ENCODE results near the gene RHBDL3.
A peak's percentile ranks its signal among the peaks of the same experiment; 100 is the strongest.
"Not testable (repeated sequence)": the region's sequence is repeated elsewhere in the genome, so short reads cannot be mapped to it uniquely, and the experiment has no call there.

The RHBDL3 gene

DNA sequence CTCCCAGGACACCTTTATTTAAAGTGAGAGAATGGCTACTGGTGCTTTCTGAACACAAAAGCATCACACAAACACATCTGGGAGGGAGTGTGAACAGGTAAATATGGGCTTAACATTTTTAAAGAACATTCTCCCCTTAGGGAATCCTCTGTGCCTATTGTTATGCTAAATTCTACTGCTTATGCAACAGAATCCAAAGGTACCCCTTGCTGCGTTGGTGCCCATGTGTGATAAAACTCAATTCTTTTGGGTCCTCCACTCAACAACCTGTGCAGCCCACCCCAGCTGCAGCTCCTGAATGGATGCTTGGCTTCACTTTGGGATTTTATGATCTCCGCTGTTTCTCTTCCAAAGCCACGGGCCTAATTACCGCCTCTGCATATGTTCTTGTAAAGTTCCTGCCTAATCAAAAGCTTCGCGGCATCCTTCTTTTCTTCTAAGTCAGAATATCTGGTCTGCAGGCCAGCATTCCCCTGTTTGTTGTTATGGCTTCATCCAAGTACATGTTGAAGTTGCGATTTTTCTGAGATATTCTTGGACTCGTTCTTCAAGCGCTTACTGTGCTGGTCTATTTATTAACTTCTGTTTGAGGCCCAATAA lies 23.9 kb downstream of the RHBDL3 start:
- DNase-seq (ENCODE audit: low spot score), result no peak

GRCh38 chr17:32292094-32292493 lies 26.5 kb downstream of the RHBDL3 start:
- DNase-seq (ENCODE audit: low spot score), result no peak

- DNase-seq (ENCODE audit: low spot score), result no peak
These were observed 31.8 kb downstream of the RHBDL3 start for GRCh38 chr17:32297424-32297823.

DNA sequence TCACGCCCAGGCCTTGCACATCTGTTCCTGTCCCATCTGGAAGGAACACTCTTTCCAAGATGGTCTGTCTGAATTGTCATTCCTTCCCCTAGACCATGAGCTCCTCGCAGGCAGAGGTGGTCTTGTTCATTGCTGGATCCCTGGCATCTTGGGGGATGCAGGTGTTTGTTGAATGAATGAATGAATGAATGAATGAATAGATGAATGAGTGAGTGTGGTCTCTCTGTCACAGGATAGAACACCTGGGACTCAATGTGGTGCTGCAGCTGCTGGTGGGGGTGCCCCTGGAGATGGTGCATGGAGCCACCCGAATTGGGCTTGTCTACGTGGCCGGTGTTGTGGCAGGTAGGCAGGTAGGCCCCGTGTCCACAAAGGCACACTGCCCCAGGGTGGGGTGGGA lies 32.2 kb downstream of the RHBDL3 start:
- DNase-seq (ENCODE audit: low spot score), result no peak

DNA sequence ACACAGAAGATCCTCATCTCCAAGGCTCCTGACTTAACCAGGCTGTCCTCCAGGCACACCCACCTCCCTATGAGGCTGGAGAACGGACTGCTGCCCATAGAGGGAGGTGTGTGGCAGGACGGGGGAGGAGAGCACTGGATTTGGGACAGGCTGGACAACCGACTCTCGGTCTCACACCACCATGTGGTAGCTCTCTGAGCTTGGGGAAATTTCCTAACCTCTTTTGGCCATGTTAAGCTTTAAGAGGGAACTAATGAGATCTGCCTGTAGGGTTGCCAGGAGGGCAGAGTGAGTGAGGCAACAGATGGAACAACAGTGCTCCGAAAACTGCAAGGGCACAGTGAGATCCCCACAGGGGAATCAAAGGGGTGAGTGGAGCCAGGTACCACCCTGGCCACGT lies 32.7 kb downstream of the RHBDL3 start:
- no peak for DNase-seq (ENCODE audit: low spot score)

GRCh38 chr17:32298721-32299579 lies 33.3 kb downstream of the RHBDL3 start:
- no peak for DNase-seq (ENCODE audit: low spot score)

- no peak for DNase-seq (ENCODE audit: low spot score)
These were observed 34.0 kb downstream of the RHBDL3 start for GRCh38 chr17:32299580-32300164.

- DNase-seq (ENCODE audit: low spot score), result no peak
These were observed 36.4 kb downstream of the RHBDL3 start for GRCh38 chr17:32302037-32302436.

GRCh38 chr17:32302860-32303649 lies 37.4 kb downstream of the RHBDL3 start:
- DNase-seq (ENCODE audit: low spot score), result no peak

DNA sequence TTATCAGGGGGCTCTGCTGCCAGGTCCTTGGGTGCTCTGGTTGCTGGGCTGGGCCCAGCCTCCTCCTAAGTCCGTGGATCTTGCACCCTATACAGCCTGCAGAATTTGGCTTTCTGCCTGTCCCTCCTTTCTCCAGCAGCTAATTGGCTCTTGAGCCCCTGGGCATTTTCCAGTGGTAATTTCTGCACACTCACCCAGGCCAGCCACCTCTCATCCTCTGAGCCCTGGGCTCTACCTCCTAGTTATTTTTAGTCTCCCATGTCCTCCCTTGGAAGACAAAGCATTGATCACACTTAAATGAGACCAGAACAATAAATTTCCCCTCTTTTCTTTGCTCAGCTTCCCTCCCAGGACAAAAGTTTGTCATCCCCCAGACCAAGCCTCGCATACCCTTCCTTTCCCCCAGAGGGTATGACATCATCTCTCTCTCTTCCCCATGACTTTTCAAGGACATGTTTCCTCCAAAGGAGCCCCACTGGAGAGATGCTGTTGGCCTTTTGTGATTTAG lies 38.2 kb downstream of the RHBDL3 start:
- no peak for DNase-seq (ENCODE audit: low spot score)

- no peak for DNase-seq (ENCODE audit: low spot score)
These were observed 39.4 kb downstream of the RHBDL3 start for GRCh38 chr17:32305049-32305448.

DNA sequence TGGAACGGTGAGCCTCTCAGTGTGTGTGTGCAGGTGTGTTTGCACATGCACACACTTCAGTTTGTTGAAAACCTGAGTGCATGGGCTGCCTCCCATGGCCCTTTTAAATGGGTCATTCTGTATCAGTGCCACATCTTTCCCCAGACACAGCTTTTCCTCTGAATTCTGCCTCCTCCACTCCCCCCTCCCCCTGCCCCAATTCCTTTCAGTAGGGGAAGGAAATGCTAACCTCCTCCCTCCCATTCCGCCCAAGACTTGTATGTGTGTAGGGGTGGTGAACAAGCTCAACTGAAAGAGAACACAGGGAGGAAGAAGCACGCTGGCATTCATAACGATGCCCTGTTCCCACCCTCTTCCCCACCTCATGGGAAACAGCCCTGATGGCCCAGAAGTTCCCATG lies 42.0 kb downstream of the RHBDL3 start:
- no peak for DNase-seq (ENCODE audit: low spot score)

DNA sequence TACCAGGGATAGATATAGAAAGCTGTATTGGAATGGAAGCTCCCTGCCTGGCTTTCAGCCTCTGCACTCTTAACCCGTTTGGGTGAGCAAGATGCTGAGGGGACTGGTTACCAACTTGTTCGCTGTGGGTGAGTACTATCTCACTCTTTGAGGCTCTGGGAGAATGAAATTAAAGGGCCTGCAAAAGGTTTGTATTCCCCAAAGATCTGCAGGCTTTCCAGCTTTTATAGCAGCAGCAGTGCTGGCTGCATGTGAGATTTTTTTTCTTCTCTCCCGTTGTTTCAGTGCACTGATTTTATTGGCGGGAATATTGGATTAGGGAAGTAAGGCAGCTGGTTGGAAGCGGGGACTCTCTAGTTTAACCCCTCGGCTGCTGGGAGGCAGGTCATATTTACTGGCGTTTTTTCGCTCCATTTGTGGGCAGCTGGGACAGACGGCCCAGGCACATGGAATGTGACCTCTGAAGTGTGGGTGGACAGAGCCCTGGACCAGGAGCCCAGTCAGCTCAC lies 45.5 kb downstream of the RHBDL3 start:
- no peak for DNase-seq (ENCODE audit: low spot score)

GRCh38 chr17:32314636-32315035 lies 49.0 kb downstream of the RHBDL3 start:
- DNase-seq (ENCODE audit: low spot score), result no peak

DNA sequence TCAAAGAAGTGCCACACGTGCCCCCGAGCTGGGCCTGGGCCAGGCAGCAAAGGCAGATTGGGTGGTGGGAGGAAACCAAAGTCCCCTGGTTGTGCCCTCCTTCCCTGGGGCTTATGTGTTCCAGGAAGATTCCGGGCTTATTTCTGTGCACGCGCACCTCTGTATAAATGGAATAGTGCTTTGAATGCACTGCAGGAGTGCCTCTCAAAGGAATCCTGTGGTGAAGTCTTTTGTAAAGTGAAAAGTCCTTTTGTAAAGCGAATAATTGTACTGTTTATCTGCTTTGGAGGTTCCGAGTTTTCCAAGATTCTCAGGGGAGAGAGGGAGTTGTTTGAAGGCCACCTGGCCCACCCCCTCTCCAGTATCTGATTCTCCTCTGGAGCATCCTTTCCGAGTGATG lies 49.5 kb downstream of the RHBDL3 start:
- no peak for DNase-seq (ENCODE audit: low spot score)

DNA sequence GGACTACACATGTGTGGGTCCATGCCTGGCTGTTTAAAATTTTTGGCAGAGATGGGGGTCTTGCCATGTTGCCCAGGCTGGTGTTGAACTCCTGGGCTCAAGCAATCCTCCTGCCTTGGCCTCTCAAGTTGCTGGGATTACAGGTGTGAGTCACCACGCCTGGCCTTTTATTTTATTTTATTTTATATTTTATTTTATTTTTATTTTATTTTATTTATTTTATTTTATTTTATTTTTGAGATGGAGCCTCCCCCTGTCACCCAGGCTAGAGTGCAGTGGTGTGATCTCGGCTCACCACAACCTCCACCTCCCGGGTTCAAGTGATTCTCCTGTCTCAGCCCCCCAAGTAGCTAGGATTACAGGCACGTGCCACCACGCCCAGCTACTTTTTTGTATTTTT lies 51.0 kb downstream of the RHBDL3 start:
- DNase-seq (ENCODE audit: low spot score), result not testable (repeated sequence)

DNA sequence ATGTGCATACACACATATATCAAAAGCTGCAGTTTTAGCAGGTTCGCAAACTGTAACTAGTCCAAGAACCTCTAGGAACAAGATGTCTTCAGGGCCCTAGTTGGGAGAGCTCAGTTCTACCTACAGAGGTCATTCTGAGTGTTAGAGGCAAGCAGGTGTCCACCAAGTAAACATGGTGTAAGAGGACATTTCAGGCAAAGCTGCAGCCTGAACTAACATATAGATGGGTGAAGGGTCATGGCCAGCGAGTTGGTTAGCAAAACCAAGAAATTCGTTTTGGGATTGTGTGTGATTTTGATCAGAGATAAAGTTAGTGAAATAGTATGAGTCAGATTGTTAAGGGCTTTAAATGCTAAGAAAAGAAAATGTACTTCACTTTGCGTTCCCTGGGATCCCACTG lies 51.7 kb downstream of the RHBDL3 start:
- no peak for DNase-seq (ENCODE audit: low spot score)

GRCh38 chr17:32318071-32318470 lies 52.4 kb downstream of the RHBDL3 start:
- DNase-seq (ENCODE audit: low spot score), result no peak

- peak; percentile 80 for DNase-seq (ENCODE audit: low spot score)
These were observed 53.9 kb downstream of the RHBDL3 start for GRCh38 chr17:32319548-32319905.

DNA sequence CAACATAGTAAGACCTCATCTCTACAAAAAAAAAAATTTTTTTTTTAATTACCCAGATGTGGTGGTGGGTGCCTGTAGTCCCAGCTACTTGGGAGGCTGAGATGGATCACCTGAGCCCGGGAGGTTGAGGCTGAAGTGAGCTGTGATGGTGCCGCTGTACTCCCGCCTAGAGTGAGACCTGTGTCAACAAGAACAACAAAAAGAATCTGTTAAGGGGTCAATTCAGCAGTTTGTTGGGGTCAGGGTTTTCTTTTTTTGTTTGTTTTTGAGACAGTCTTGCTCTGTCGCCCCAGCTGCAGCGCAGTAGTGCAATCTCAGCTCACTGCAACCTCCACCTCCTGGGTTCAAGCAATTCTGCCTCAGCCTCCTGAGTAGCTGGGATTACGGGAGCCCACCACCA lies 54.4 kb downstream of the RHBDL3 start:
- DNase-seq (ENCODE audit: low spot score), result not testable (repeated sequence)

DNA sequence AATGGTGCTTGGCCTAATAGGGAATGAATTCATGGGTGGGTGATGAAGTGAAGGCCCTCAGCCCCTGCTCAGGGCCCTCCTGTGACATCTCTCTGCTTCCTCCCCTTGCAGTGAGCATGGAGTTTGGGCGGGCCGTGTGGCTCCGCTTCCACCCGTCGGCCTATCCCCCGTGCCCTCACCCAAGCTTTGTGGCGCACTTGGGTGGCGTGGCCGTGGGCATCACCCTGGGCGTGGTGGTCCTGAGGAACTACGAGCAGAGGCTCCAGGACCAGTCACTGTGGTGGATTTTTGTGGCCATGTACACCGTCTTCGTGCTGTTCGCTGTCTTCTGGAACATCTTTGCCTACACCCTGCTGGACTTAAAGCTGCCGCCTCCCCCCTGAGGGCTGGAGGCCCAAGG lies 55.2 kb downstream of the RHBDL3 start:
- DNase-seq (ENCODE audit: low spot score), result no peak

DNA sequence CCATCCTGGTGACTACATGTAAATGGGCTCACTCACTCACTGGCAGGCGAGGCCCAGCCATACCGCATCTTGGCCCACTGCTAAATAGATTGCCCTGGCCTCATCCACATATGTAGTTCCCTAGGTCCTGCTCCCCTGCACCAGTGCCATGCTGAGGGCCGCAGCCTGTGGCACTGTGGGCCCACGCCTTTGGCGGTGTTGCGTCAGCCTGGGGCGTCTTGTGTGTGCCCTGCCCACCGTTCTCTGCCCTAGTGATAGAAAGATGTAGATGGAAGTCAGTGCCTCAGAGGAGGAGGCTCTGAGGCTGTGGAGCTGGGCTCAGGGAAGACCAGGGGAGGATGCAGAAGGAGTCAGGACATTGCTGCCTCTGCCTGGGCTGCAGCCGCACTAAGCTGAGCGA lies 57.4 kb downstream of the RHBDL3 start:
- no peak for DNase-seq (ENCODE audit: low spot score)
